Endothelial cell of umbilical vein (primary cell): ENCODE measurements around the gene TBC1D8. TPM values are rescaled to one million over a fixed set of nuclear protein-coding genes. Genes with fewer than 3 reads are reported as not detected.
A peak's percentile ranks its signal among the peaks of the same experiment; 100 is the strongest.

Experiments used
- BruUV-seq: library from RNA; stranded (reverse); fragments of 400-500 nt; replicated peaks from 2 replicates; lab custom pipeline; 2021; lab: Mats Ljungman, UMichigan
- CTCF ChIA-PET: fragments of 300-600, 350-600 bp; sonication (Branson Sonifier 250); formaldehyde crosslinking; loops from one replicate; lab custom pipeline; 2021; ENCODE audit warnings: antibody characterized with exemption, inconsistent platforms; lab: Charles Lee
- POLR2A ChIA-PET: fragments of 300-600, 350-600 bp; sonication (Branson Sonifier 250); formaldehyde crosslinking; loops from one replicate; lab custom pipeline; 2021; ENCODE audit warnings: antibody characterized with exemption, inconsistent platforms; lab: Charles Lee
- DNase-seq: peaks from one replicate; pipeline ENCODE4 v3.0.0-alpha.2; 2011; ENCODE audit warnings: low read depth, low spot score
- FAIRE-seq: peaks from 2 replicates; lab custom pipeline; 2011; peaks lifted over from hg19 to GRCh38; lab: Jason Lieb, UNC
- H2AFZ ChIP-seq: 2 replicates; pipeline ENCODE4 v1.6.0; 2012; ENCODE audit warnings: low read depth, low read length, control low read depth, inconsistent platforms
- H3K27ac ChIP-seq: 2 replicates; pipeline ENCODE4 v1.5.1; 2011; ENCODE audit warnings: low read depth, mild to moderate bottlenecking, control low read depth, low read length, moderate library complexity; ENCODE audit not compliant: insufficient read depth
- H3K27me3 ChIP-seq, 2 experiments: 2 replicates each; pipeline versions ENCODE4 v1.6.0 to v1.6.1; 2011; ENCODE audit warnings: low read length in 2 of 2, mixed read lengths in 1 of 2; ENCODE audit not compliant: control insufficient read depth in 2 of 2, insufficient read depth in 2 of 2
- H3K36me3 ChIP-seq, 2 experiments: 2 replicates in 1 of 2; 3 replicates in 1 of 2; pipeline ENCODE4 v1.5.1; 2011; ENCODE audit warnings: low read length in 2 of 2, mild to moderate bottlenecking in 1 of 2, moderate library complexity in 1 of 2; ENCODE audit not compliant: control insufficient read depth in 2 of 2, insufficient read depth in 2 of 2; ENCODE audit errors: extremely low read depth in 1 of 2
- H3K4me1 ChIP-seq: 3 replicates; pipeline ENCODE4 v1.5.1; 2011; ENCODE audit warnings: mild to moderate bottlenecking, low read length; ENCODE audit not compliant: control insufficient read depth, insufficient read depth; ENCODE audit errors: extremely low read depth
- H3K4me2 ChIP-seq: 2 replicates; pipeline ENCODE4 v1.6.1; 2011; ENCODE audit warnings: low read length, control low read depth, mixed read lengths; ENCODE audit not compliant: insufficient read depth
- H3K4me3 ChIP-seq, 3 experiments: fragments of 200-600 bp in 1 of 3; sonication (generic), shearing (Covaris generic) in 1 of 3; replicated peaks in 1 of 3; 2 replicates each; pipeline ENCODE4 v1.5.1; 2011 to 2016; ENCODE audit warnings: control low read depth in 3 of 3, low read length in 3 of 3, mild to moderate bottlenecking in 2 of 3, inconsistent platforms in 1 of 3, low read depth in 1 of 3, moderate library complexity in 1 of 3; ENCODE audit not compliant: insufficient read depth in 1 of 3
- H3K79me2 ChIP-seq: 2 replicates; pipeline ENCODE4 v1.6.0; 2012; ENCODE audit warnings: low read length, inconsistent platforms; ENCODE audit not compliant: control insufficient read depth, insufficient read depth
- H3K9ac ChIP-seq: replicated peaks from 2 replicates; pipeline ENCODE3; 2011; ENCODE audit warnings: low read length, control low read depth; ENCODE audit not compliant: insufficient read depth; ENCODE audit errors: extremely low read depth
- H3K9me1 ChIP-seq: replicated peaks from 3 replicates; pipeline ENCODE4 v1.6.0; 2011; ENCODE audit warnings: mild to moderate bottlenecking, low read length; ENCODE audit not compliant: control insufficient read depth, insufficient read depth; ENCODE audit errors: extremely low read depth
- H3K9me3 ChIP-seq: replicated peaks from 2 replicates; pipeline ENCODE4 v1.5.1; 2012; ENCODE audit warnings: low read length, inconsistent platforms; ENCODE audit not compliant: control insufficient read depth, insufficient read depth
- H4K20me1 ChIP-seq: replicated peaks from 2 replicates; pipeline ENCODE3; 2011; ENCODE audit warnings: mild to moderate bottlenecking, low read length; ENCODE audit not compliant: control insufficient read depth, insufficient read depth; ENCODE audit errors: extremely low read depth
- CTCF ChIP-seq, 2 donors: IDR thresholded peaks; 1 replicate in 1 of 2; 2 replicates in 1 of 2; pipeline ENCODE4 v1.5.1; 2011; ENCODE audit warnings: low read length in 2 of 2, mild to moderate bottlenecking in 2 of 2, moderate library complexity in 2 of 2, control low read depth in 1 of 2, inconsistent platforms in 1 of 2, low read depth in 1 of 2; ENCODE audit not compliant: insufficient read depth in 1 of 2; ENCODE audit errors: extremely low read depth in 1 of 2
- GATA2 ChIP-seq: IDR thresholded peaks from 2 replicates; pipeline ENCODE4 v1.7.0; 2011; ENCODE audit warnings: low read depth, mild to moderate bottlenecking, moderate library complexity, mixed read lengths, low read length; ENCODE audit not compliant: insufficient read length, insufficient read depth
- MAX ChIP-seq: IDR thresholded peaks from 2 replicates; pipeline ENCODE4 v1.6.1; 2011; ENCODE audit not compliant: insufficient read depth, insufficient read length
- dilution Hi-C: fragments of 300-500 bp; cut with MboI; formaldehyde crosslinking; loops from one replicate; pipeline ENCODE4 v1.15.0; 2019; ENCODE audit warnings: low sequenced_read_pairs; ENCODE audit not compliant: extremely low pct_ligation_motif_present
- intact Hi-C: fragments of 100-400 bp; cut with micrococcal nuclease; formaldehyde crosslinking; loops from one replicate; pipeline ENCODE4 v1.10.0; 2022
- polyA plus RNA-seq, 4 experiments: library from polyadenylated mRNA; depleted of rRNA in 3 of 4; stranded (reverse) in 3 of 4; unstranded in 1 of 4; fragments of >200 nt; gene quantifications; 2 replicates each; pipeline versions ENCODE4 v1.2.1 to v1.2.3, GENCODE V29; 2011 to 2012; ENCODE audit warnings: missing spikeins in 1 of 4
- total RNA-seq: library from RNA; stranded (reverse); gene quantifications from 2 replicates; pipeline ENCODE4 v1.2.3, GENCODE V29; 2021

TBC1D8 gene
- total and polyA plus RNA-seq, 2 donors (not counting 3 experiments of a cell fraction or from before 2014, with no cell fraction given) = 28.5 to 32.1 TPM

GRCh38 chr2:101152272-101153076 is 1.3 kb upstream of the TBC1D8 start:
- Histone ChIP-seq H3K27ac (peak overlapping the region; percentile 68), H3K27me3 (no peaks in the 10 kb centered on the region), H3K4me2 (peak overlapping the region; percentile 67), H3K4me1 (peaks cover 37% of the 10 kb centered on the region), H3K9ac (peak overlapping the region; percentile 55), H3K9me3 (no peaks in the 10 kb centered on the region), H3K79me2 (peaks cover 35% of the 10 kb centered on the region), H4K20me1 (no peaks in the 10 kb centered on the region), H3K4me3 (peak overlapping the region in 2 of 3 experiments; percentile 35 to 49), H2AFZ (peak overlapping the region; percentile 66), H3K36me3 (no peaks in the 10 kb centered on the region), H3K9me1 (no peaks in the 10 kb centered on the region)
- dilution Hi-C loops (no loop called here), intact Hi-C loops (loop anchor here (1.0 to 2.0 kb wide), 4 partner anchors 52 to 422 kb away; no protein-coding TSS in a partner anchor)
- TF ChIP-seq MAX (no peak), GATA2 (peak; percentile 54), CTCF (IDR thresholded peaks at IDR 0.05; ENCODE audit: extremely low read depth in 1 of 2, insufficient read depth in 1 of 2, low read depth in 1 of 2, low read length in 2 of 2) (peak; percentile 68 to 73)
- DNase-seq (peak; percentile 79), FAIRE-seq (peak; percentile 81)
- ChIA-PET CTCF (interaction anchor here (0.6 to 8.4 kb wide), 33 partner anchors 10 to 559 kb away, joined by 3 to 210 read pairs (median 6); partner anchors contain the start of gene RPL31), POLR2A (interaction anchor here (0.9 kb wide), 1 partner anchor 151 kb away, joined by 3 read pairs; the partner anchor contains the start of gene RPL31)
- no TSS peak for BruUV-seq
